HG03103 (cell line): ENCODE data around the gene PI16.
"Not testable (repeated sequence)": the region's sequence is repeated elsewhere in the genome, so short reads cannot be mapped to it uniquely, and the experiment has no call there.

Experiments used
- ATAC-seq: cut with Tn5 transposase; IDR thresholded peaks from one replicate; pipeline ENCODE4 v1.9.1; 2021; ENCODE audit warnings: low read depth; ENCODE audit not compliant: unreplicated experiment

PI16 gene

DNA sequence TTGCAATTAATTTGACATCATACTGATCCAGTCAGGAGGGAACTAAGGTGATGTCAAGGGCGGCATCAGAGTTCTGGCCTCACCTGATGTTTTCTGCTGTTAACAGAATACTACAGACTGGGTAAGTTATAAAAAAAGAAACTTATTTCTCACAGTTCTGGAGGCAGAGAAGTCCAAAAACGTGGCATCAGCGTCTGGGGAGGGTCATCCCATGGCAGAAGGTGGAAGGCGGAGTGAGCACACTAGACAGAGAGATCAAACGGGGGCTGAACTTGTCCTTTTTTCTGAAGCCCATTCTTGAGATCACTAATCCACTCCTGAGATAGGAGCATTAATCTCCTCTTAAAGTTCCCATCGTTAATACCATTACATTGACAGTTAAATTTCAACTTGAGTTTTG lies 34.7 kb downstream of the PI16 start:
- no peak for ATAC-seq

DNA sequence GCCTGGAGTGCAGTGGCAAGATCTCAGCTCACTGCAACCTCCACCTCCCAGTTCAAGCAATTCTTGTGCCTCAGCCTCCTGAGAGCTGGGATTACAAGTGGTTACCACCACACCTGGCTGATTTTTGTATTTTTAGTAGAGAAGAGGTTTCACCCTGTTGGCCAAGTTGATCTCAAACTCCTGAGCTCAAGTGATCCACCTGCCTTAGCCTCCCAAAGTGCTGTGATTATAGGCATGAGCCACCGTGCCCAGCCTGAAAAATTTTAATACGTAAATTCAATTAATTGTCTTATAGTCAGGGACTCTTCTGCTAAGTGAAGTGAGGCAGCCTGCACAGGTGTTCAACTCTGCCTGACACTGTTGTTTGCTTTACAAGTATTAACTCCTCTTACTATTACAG lies 35.9 kb downstream of the PI16 start:
- not testable (repeated sequence) for ATAC-seq

DNA sequence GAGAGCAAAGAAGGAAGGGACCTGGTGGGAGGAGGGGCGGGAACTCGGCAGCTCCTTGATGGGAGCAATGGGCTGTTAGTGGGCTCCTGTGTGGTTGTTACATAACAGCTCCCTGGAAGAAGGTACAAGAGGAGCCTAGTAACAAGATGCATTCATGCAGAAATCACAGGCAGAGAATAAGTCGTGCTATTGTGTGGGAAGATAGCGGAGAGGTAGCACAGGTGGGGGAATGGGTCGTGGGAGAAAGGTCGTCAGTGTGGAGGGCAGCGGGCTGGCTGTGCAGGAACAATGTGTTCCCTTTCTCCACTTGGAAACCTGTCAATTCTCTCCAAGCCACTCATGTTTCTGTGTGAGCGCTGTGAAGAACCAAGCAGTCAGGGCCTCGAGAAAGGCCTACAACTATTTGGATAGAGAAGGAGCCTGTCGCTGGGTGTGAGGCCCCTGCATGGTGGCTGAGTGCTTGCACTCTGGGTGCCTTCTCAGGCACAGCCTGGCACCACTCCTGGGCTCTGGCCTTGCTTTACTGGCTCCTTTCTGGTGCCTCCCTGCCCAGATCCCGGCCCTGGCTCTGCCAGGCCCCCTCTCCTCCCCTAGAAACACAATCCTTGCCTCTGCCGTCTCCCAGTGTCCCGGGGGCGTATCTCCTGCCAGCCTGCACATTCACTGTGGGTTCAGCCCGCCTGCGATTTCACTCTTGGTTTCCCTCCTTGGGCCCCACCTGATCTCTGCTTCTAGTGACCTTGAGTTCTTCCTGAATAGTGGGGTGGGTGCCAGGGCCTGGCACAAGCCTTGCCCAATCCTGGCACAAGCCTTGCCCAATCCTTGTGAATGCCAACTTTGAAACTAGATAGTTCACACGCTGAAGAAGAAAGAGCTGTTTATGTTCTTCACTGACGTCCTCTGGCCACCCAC lies 43.5 kb downstream of the PI16 start:
- no peak for ATAC-seq

DNA sequence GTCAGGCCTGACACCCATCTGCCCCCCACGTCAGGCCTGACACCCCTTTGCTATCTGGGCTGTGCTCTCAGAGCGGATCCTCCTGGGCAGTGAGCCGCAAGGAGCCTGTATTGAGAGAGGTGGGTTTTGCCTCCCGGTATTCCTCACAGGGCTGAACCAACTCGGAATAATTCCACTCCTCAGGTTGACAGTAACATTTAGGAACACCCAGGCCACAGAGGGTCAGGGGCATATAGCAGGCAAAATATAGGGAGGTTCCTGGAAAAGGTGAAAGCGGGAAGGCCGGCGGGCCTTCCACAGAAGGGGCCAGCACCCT lies 44.1 kb downstream of the PI16 start:
- ATAC-seq, result no peak

DNA sequence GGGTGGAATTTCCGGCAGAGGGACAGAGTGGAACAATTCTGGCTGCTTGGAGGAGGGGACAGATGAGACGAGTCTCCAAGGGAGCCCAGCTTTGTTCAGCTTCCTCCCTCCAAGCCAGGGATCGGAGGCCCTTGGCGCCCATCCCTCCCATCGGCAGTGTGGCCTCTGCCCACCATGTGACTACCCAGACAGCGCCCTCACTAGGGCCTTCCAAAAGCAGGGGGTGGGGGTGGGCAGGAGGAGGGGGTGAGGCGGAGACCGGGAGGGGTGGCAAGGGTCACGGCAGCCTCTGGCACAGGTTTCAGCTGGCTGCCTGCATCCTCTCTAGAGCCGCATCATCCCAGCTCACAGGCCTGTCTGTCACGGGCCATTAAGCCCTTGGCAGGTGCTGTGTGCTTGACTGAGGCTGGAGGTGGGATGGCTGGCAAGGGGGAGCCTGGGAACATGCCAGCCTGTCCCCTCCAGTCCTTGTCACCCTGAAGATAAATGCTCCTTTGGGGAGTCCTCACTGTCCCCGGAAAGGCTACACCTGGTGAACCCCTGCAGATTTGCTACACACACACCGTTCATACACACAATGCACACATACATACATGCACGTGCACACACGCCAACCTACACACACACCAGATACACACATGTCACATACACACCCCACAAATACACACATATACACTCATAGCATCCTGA lies 44.7 kb downstream of the PI16 start:
- no peak for ATAC-seq

DNA sequence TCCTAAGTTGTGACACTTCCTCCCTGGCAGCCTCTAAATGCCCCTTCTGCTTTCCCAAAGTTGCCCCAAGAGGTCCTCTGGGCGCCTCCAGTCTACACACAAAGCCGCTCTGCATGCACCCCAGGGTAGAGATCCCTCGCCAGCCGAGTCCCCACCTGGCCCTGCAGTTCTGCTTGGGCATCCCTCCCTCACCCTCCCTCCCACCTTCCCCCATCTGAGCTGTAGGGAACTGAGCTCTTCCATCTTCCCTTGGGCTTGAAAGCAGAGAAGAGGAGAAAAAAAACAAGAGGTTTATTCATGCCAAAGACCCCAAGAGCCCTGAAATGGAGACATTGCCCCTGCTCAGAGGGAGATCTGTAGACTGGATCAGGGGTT lies 45.2 kb downstream of the PI16 start:
- ATAC-seq, result no peak

DNA sequence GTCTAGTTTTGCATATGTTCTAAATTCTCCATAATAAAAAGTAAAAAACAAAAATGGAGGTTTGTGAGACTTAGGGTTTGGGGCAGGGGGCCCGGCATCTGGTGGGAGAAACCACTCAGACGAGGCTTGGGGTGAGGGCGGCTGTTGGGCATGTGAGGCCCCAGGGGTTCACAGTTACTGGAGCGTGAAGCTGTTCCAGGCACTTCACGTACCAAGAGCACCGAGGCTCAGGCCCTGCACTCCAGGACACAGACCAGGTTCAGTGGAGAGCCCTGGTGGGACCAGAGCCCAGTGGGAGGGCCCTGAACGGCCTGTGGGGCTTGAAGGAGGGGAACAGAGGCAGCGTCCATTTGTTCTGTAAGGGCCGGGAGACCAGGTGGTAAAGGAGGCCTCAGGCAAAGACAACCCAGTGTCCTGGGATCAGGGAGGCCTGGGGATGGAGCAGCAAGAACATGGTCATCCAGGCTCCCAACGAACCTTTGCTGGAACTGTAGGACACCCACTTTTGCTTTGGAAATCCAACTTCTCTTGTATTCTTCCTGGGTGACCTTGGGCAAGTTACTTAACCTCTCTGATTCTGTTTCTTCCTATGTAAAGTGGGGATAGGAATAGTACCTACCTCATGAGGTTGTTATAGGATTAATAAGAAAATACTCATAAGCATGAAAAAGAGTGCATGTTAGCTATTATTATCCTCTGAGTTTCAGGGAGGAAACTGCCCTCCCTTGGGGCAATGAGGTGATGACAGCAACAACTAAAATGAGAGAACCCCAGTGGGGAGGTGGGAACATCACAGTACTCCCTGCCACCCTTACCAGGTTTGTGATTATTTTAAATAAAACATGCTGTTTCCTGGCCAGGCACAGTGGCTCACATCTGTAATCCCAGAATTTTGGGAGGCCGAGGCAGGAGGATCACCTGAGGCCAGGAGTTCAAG lies 49.8 kb downstream of the PI16 start:
- ATAC-seq, result no peak

DNA sequence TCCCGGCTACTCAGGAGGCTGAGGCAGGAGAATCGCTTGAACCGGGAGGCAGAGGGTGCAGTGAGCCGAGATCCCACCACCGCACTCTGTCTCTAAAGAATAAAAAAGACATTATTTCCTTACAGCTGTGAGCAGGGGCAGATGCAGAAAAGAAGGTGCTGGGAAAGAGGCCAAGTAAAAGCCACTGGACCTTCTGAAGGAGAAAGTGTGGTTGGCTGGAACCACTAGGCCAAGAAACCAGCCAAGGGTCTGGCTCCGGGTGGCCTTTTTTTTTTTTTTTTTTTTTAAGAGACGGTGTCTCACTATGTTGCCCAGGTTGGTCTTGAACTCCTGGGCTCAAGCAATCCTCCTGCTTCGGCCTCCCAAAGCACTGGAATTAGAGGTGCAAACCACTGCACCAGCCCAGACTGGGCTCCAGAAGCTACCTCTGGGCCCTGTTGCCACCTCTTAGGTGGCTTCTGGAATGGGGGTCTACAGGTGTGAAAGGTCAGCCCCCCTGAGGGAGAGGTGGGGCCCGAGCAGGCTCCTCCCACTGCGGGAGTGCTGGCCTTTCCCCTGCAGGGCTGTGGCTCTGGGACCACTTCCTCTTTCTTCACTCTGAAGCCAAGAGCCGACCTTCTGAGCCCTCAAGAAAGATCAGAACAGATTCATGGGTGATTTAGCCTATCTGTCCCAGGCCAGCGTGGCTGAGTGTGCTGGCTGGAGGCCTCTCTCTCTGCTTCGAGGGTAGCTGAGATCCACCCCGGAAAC lies 50.7 kb downstream of the PI16 start, which contains the start of gene FGD2:
Gene FGD2, plus strand, starts transcription at position 595 of the 750 bp plus-strand sequence. CDS start 163 bp downstream, outside the sequence.
- peak; percentile 54 for ATAC-seq

DNA sequence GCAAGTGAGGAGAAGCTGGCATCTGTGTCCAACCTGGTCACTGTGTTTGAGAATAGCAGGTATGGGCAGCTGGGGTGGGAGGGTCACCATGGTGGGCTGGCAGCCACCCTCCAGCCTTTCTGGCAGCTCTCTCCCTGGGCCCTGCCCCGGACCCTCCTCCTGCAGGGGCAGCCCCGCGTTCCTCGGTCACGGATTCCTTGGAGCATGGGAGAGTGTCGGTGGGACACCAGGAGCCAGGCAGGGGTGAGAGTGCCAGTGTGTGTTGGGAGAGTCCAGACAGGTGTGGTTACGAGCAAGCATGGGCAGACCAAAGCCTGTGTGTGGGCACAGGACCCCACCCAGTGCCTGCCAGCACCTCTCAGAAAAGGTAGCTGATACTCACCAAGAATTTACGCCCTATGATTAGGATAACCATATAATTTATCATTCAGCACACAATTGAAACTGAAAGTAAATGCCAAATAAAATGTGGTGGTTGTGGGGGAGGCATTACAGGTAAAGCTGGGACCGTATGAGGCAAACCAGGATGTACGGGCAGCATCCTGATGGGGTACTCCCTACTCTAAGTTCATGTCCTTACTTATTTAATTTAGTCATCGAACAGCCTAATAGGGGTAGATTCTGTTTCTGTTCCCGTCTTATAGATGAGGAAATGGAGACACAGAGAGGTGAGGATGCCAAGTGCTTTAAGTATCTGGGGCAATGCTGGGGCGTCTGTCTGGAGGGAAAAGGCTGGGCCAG lies 51.5 kb downstream of the PI16 start:
- no peak for ATAC-seq

DNA sequence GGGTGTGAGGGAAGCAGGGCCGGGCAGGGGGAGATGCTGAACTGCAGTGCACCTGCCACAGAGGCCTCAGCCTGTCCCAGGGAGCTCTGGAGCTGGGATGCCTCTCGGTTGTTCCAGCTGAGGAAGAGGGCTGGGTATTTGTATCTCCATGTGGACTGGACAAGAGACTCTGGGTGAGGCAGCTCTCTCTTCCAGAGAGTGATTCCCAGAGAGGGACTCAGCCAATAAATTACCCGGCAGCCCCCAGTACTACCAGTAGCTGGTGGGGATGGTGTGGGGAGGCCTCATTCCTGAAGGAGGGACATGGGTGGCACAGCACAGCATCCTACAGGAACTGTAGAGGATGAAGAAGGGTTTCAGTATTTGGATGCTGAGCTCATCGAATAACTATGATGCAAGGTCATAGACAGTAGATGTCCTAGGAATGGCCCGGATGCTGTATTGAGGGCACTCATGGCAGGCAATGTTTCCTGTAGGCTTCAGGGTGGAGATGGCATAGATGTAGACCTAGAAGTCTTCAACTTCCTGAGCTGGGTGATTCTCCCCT lies 52.3 kb downstream of the PI16 start:
- ATAC-seq, result no peak

DNA sequence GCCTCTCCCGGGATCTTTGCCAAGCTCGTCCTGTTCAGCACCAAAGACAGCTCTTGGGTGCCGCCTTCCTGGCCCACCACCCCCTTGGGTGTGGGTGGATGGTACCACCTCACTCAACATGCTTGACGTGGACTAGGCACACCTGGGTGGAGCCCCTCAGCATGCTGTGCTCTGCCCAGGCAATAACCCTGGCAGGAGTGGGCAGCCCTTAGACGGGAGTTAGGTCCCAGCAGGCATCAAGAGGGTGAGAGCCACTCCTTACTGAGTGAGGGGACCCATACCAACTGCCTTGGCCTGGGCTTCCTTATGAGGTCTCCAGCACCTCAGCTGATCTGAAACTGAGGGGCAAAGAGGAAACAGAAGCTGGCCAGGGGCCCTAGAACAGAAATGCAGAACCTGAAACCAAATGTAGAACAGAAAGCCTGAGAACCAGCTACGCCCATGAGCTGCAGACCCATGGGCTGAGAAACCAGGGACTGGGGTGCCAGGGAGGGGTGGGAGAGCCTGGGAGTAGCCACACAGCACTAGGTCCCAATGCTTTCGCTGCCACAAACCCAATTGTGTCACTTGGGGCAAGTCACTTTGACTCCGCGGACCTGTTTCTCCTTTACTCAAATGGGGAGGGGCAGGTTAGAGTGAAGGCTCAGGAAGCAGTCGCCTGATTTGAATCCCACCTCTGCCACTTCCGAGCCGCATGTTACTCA lies 53.0 kb downstream of the PI16 start:
- ATAC-seq, result no peak

DNA sequence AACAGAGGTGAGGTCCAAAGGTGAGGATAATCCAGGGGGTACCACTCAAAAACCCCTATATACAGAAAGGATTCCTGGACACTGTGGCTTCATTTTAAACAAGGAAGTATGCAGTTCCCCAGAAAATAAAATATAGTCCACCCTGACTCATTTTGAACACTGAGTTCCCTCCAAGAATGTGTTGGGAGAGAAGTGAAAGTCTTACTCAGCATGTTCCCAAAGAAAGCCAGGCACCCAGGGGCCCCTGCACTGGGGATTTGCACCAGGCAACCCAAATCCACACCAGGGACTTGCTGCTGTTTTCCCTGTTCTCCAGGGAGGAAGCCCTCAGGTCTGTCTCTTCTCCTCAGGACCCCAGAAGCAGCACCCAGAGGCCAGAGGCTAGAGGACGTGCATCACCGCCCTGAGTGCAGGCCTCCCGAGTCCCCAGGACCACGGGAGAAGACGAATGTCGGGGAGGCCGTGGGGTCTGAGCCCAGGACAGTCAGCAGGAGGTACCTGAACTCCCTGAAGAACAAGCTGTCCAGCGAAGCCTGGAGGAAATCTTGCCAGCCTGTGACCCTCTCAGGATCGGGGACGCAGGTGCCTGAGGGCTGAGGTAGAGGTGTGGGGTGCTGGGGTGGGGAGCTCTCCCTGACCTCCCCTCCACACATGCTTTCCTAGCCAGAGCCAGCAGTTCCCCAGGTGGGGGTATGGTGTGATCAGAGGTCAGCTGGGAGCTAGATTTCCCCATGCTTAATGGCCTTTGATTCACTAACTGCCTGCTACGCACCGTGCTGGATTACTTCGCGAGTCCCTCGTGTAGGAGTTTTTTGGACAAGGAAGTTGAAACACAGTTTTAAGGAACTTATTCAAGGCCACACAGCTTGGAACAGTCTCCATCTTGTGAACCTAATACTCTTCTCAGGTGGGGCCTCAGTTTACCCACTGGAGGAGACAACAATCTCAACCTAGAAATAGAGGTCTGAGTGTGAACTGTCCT lies 54.2 kb downstream of the PI16 start:
- no peak for ATAC-seq

DNA sequence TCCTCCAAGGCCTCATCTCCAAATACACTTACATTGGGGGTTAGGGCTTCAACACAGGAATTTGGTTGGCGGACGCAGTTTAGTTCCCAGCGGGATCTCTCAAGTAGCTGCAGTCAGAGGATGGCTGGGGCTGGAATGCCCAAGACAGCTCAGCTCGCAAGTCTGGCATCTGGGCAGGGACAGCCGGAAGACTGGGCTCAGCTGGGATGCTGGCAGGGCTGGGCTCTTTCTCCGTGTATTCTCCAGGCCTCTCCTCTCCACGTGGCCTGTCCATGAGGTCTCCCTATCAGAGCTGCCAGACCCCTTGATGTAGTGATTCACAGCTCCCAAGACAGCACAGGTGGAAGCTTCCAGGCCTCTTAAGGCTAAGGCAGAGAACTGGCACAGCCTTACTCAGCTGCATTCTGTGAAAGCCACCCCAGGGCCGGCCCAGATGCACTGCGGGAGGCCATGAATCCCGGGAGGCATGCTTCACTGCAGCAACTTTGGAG lies 55.9 kb downstream of the PI16 start:
- ATAC-seq, result no peak

DNA sequence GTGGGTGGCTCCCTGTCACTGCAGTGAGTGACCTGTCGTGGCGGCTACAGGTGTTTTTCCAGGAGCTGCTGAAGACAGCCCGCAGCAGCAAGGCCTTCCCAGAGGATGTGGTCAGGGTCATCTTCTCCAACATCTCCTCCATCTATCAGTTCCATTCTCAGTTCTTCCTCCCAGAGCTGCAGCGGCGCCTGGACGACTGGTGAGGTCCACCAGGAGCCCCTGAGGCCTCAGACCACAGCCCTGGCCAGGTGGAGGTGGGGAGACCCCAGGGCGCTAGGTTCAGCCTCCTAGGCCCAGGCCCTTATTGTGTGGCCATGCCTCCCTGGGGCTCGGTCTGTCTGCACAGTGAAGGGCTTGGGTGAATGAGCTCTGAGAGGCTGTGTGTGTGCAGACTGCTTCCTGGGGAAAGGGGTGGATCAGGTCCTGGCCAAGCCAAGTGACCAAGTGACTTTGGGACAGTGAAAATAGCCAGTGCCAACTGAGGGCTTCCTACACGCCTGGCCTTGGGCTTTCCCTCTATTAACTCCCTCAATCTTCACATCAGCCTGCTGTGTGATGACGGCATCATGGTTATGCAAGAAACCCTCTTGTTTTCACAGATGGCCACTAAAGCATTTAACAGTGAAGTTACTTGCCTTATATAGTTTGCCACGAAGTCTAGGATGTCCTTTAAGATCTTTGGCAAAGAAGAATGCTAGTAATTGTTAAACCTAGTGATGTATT lies 57.3 kb downstream of the PI16 start:
- no peak for ATAC-seq

DNA sequence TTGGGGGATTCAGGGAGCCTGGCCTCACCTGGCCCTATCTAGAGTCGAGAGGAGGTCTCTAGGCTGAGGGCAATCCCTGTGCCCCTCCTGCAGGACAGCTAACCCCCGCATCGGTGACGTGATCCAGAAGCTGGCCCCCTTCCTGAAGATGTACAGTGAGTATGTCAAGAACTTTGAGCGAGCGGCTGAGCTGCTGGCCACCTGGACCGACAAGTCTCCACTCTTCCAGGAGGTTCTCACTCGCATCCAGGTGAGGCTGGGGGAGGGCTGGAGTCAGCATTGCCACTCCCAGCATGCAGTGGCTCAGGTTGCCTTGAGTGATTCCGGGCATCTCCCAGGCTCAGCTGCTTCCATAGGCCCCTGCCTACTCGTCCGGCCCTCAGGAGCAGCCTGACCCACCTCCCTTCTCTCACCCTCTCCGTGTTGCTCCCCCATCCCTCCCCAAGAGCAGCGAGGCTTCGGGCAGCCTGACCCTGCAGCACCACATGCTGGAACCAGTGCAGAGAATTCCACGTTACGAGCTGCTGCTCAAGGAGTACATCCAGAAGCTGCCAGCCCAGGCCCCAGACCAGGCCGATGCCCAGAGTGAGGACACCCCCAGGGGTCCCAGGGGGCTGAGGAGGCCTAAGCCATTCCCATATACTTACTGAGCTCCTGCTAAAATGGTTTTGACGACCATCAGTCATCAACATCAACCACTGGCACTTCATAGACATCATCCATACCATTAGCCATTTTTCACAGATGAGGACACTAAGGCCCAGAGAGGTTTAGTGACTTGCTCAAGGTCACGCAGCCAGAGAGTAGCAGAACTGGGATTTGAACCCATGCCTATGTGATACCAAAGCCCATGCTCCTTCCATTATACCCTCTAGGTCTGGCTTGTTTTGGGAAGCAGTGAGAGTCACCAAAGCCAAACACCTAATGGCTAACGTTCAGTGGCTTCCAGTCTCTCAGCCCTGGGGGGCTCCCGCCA lies 59.3 kb downstream of the PI16 start:
- ATAC-seq, result no peak
